Stimulated activated CD4-positive, alpha-beta T cell treated with anti-CD3 and anti-CD28 coated beads, Interleukin-1b, Interleukin-23, amount 100 ng/mL, for 1 hour (primary cell): ENCODE results near the gene DNASE1.
"Not testable (repeated sequence)": the region's sequence is repeated elsewhere in the genome, so short reads cannot be mapped to it uniquely, and the experiment has no call there.

Experiments
- DNase-seq, 2 donors: peaks; one replicate each; pipeline ENCODE4 v3.0.0-alpha.2; 2020; ENCODE audit warnings: low read depth in 2 of 2

DNASE1 gene

DNA sequence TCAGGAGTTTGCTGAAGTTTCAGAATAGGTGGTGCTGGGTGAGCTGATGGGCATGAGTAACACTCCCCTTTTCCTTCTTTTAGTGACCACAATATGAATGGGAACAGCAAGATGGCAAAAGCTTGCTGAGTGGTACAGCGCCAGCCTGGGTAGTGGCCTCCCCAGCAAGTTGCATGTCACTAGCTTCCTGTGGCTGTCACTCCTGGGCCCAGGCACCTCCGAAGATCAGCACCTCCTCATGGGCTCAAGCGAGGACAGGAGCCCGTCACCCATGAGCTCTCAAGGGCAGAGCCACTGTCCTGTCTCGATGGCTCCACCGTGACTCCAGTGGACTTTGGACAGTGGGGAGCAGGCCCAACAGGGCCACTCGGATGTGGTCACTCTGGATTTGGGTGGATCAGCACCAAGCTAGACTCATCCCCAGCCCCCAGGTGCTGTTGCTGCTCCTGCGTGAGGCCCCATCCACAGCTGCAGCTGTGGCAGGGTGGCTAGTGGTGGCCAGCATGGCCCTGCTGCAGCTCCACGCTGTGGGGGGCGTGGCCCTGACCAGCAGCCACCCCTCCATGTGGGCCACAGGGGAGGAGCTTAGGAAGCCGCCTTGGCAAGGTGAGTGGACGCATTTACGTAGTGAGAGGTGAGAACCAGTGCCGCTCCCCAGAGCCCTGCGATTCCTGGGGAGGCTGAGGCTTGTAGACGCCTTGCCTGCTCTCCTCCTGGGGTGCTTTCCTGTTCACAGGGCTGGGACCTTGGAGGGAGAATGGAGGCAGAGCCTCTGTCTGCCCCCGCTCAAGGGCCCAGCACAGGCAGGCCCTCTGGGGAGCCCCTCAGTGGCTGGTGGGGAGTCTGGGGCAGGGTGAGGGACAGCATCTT, 13.6 kb upstream of the DNASE1 start:
- DNase-seq: no peak

DNA sequence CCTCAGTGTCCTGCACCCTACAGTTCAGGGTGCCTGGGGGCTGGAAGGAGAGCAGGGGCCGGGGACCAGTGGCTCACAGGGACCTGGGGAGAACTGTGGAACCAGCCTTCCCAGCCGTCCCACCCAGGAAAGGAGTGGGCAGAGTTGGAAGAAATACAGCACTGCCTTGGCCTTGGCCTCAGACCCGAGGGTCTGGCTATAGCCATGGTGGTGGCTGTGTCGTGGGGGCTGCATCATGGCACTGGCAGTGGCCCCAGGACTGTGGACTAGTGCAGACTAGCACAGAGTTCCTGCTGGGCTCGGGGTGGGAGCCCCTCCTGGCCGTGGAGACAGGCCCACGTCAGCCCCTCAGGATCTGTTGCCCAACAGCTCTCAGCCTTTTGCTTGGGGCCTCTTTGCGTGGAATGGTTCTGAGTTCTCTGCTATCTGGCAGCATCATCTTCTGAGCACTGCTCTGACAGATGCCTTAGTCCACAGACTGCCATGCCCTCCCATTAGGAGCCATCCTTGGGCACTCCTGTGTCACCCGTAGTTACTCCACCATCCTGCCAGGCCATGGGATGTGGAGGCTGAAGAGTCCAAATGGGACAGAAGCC, 12.6 kb upstream of the DNASE1 start:
- DNase-seq: no peak

DNA sequence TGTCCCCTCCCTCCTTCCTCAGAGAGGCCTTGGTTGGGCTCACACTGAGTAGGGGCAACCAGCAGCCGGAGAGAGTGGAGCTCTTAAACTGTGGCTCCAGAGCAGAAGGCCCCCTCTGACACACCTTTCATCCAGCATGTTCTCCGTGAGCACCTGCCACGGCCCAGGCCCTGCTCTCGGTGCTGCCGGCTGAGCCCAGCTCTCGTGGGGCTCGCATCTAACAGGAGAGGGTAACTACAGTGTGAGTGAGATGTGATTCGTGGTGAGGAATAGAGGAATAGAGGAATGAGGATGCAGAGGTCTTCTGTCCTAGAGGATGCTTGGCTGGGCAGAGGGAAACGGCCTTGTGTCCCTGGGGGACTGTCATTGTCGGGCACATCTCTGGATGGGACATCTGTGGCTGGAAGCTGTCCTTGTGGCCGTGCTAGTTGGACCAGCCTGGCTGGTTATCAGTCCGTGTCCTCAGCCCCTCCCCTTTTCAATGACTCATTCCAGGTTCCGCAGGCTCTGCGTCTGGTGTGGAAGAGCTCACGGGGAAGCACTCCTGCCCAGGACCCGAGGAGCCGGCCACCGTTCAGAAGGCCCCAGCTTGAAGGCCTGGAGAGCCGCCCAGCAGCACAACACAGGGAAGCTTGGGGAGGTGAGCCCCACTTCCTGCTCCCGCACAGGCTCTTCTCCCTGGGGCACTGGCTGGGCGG, 11.9 kb upstream of the DNASE1 start:
- DNase-seq: no peak

DNA sequence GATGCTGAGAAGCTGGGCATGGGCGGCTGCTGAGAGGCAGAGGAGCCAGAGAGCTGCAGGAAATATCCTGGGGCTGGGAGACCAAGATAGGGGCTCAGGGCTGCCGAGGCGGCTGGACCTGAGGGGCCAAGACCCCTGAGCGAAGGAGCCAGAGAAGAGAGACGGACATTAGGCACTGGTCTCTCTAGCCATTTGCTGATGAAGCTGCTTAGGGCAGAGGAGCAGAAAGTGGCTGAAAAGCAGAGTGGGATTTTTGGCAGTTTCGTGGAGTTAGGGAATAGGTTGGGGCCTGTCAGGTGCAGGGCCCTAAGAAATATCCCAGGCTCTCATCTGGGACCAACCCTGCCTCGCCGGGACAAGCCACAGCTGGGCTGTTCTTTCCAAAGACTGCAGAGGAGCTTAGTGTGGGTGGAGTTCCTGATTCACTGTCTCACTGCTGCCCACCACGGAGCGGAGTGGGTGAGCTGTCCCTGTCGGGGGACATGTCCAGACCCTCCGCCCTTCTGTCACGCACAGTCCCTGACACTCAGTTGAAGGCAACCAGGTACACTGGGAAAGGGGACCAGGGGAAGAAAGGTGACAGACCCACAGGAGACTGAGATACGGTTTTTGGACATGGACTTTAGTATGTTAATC, 11.3 kb upstream of the DNASE1 start:
- no peak for DNase-seq

DNA sequence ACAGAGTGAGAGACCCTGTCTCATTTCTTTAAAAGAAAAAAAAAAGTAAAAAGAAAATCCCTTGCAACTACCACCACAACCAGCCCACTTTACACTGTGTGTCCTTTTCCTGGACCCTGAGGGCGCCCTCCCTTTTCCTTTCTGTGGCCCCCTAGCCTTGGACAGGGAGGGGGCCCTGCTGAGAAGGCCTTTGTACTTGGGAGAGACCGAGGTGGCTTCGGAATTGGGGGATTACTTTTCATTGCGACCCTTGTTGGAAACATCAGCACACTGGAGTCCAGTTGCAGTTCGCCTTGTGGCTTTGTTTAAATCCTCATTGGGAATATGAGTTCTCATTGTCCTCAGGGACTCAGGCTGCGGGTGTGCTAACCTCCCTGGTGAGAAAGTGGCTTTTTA, 9.4 kb upstream of the DNASE1 start:
- no peak for DNase-seq

DNA sequence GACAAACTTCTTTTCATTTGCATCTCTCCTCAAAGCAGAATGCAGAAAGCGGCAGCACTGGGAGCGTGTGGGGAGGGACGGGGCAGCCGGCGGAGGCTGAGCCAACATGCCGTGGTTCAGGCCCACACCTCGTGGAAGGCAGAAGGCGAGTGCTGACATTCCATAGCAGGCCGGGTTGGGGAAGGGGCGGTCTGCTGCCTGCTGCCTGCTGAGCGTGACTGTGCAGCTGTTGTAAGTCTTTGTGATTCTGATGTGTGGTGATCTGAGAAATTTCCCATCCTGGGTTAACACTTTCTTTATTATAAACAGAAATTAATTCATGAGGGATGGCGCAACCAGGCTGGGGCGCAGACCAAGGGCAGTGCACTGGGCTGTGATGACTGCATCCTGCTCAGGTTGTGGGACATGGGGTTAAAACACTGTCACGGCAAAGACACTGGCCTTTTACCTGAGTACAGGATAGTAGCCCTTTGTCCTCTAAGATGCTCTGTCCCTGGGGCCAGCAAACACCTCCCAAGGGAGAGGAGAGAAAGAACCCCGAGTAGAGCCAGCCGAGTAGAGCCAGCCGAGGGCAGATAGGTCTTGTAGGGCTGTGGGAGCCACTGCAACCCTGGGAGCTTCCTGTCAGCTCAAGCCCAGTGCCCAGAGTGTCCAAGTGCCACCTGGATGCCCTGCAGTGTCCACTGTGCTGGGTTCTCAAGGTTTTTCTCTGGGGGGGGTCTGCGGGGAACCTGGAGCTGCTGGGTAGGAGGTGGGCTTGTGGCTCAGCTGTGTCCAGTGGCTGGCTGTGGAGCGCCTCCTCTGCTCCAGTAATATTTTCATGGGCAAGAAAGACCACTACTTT, 8.8 kb upstream of the DNASE1 start:
- DNase-seq: no peak

DNA sequence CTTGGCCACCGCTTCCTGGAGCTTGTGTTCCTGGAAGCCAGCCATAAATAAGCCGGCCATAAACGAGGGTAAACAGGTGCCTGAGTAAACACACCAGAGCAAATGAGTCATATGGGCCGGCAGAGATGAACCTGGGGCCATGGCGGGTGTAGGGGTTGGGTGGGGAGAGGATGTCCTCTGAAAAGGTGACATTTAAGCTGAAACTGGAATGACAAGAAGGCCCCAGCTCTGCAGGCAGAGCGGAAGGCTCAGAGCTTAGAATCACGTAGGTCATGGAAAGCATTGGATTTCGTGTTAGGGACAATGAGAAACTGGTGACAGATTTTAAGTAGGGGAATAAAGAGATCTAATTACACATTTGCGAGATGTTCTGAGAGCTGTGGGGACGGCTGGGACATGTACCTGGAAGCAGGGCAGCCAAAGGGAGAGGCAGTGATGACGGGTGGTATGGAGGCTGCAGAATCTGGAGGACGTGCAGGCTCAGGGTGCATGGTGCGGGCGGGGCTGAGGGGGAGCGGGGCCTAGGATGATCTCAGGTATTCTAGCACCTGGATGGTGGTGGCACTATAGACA, 8.1 kb upstream of the DNASE1 start:
- DNase-seq: no peak

DNA sequence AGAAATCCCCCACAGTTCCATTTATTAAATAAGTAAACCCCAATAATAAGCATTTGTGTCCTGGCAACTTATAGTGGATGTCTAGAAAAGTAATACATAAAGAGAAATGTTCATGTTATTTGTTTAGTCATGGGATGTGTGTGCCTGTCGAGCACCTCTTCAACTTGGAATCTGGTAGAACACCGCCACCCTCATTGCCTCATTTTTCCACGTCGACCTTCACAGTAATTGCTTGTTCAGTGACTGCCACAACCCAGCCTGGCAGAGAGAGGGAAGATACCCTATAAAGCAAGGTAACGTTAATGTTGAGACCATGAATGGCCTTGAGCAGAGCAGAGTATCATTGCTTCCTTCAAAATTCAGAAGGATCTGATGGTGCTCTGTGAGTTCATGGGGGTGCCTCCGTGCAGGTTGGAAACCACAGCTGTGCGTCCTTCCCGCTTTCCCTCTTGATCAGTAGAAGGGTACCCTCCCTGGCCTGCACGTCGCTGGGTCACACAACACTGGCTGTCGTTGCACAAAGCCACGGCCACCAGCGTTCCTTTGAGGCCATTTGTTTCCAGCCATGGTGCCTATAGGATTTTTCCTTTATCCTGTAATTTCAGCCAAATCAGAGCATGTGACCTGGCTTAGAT, 3.7 kb upstream of the DNASE1 start:
- DNase-seq: no peak

DNA sequence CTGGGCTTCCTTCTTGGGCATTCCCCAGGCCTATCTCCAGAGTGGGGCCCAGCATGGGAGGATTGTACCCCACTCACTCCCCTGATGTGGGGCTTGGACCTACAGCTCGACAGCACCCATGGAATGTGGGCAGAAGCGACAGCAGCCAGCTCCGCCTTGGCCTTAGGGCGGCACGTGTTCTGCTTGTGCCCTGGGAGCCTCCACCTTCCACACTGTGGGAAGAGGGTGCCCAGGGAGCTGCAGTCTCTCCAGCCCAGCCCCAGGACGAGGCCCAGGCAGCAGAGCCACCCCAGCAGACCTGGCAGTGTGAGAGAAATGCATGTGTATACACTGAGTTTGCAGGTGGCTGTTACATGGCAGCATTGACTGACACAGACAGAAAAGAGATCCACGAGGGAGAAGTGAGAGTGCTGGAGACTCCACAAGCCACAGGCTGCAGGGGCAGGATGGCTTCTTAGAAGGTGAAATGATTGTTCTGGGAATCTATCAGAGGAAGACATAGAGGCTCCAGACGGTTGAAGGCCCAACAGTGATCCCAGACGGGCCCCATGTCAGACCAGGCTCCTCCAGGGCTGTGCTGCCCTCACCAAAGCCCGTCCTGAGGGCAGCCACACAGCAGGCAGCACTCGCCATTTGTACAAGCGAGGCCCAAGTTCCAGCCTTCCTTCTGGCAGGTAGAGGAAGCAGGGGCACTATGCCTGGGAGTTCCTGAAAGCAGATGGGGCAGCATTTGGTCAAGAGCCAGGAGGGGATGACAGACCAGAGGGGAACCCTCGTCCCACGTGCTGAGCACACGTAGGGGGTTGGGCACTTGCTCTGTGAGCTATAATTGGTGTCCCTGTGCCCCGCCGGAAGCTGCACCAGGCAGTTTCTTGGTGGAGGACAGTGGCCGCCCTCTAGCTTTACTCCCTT, 2.8 kb upstream of the DNASE1 start:
- no peak for DNase-seq

DNA sequence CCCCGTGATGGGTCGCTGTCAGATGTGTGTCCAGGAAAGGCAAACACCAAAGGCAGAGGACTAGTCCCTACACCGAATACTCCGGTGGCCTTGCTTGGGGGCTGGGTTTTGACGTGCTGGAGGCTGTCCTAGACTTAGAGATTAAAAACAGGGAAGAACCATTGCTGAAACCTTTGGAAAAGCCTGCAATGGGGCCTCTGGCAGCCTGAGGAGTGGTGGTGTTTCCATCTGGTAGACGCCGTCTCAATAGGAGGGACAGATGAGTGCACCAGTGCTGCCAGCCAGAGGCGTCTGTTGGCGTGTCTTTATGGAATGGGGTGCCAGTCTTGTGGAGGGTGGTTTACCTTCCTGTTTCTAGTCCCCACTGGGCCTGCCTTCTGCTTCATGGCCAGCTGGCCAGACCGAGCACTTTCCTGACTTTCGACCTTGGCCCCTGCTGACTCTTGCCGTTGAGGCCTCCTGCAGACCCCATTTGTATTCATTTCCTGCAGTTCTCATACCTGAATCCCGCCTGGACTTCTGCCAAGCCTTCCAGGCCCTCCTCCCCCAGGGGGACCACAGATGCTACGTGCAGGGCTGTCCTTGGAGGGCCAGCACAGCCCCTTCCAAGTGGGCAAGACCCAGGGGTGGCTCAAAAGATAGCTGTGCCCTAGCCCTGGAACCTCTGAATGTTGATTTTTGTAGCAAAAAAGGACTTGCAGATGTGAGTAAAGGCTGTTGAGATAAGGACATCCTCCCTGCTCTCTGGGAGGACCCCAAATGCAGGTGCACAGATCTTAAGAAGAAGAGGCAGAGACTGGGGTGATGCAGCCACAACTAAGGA, 1.9 kb upstream of the DNASE1 start:
- DNase-seq: no peak

DNA sequence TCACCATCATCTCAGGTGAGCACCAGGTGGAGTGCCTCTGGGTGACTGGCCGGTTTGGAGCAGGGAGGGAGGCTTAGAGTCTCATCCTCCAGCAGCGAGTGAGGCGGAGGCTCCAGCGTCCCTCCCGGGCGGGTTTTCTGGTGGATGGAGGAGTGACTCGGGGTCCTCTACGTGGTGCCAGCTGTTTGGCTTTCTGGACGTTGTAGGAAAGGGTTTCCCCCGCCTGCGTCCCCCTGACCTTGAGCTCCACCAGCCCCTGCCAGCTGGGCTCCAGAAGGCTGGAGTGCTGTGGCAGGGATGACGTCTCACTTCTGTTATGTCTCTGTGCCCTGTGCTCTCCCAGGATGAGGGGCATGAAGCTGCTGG, 522 bp downstream of the DNASE1 start:
- DNase-seq: no peak

DNA sequence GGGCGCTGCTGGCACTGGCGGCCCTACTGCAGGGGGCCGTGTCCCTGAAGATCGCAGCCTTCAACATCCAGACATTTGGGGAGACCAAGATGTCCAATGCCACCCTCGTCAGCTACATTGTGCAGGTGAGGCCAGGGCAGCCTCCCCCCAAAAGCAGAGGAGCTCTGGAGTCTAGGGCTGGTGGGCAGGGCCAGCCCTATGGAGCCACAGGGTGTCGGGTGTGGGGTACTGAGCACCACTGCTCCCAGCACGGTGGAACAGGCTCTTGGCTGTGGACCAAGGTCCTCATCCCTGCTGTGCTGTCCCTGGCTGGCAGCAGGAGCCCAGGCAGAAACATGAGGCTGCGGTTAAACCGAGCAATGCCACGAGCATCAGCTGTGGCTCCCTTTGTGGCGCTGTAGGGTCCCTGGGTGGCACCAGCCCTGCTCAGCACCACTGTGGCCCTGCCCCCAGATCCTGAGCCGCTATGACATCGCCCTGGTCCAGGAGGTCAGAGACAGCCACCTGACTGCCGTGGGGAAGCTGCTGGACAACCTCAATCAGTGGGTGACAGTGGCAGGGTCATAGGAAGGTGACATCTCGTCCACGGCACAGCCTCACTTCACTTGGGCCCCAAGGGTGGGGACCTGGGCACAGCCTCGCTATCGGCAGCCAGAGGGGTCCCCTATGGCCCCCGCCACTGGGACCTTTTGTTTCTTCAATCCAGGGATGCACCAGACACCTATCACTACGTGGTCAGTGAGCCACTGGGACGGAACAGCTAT, 1.1 kb downstream of the DNASE1 start:
- no peak for DNase-seq

DNA sequence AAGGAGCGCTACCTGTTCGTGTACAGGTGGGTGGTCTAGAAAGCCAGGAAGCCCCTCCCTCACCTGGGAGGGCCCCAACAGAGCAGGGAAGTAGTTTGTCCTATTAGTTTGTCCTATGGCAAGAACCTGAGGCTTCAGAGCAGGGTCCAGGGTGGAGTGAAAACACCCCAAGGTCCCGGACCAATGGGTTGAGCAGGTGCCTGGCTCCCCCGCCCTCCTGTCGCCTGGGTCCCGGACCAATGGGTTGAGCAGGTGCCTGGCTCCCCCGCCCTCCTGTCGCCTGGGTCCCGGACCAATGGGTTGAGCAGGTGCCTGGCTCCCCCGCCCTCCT, 1.6 kb downstream of the DNASE1 start:
- not testable (repeated sequence) for DNase-seq

DNA sequence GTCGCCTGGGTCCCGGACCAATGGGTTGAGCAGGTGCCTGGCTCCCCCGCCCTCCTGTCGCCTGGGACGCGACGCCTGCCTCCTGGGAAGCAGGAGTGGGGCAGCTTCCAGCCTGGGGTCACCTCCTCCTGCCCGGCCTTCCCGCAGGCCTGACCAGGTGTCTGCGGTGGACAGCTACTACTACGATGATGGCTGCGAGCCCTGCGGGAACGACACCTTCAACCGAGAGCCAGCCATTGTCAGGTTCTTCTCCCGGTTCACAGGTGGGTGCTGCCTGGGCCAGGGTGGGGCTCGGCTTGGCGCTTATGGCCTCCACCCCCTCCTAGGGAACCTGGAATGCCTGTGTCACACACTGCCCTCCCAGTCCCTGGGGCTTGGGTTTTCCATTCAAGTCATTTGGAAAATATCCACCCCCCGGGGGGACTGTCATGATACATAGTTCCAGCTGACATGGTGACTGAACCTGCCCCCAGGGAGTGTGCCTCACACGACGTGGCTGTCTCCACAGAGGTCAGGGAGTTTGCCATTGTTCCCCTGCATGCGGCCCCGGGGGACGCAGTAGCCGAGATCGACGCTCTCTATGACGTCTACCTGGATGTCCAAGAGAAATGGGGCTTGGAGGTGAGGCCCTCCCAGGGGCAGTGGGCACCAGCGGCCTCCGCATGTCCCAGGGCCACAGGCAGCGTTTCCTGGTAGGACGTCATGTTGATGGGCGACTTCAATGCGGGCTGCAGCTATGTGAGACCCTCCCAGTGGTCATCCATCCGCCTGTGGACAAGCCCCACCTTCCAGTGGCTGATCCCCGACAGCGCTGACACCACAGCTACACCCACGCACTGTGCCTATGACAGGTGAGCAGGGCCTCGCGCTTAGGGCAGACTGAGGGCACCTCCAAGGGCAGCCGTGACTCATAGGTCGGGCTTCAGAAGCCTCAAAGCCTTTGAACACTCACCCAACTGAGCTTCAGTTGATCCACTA, 2.3 kb downstream of the DNASE1 start:
- no peak for DNase-seq

DNA sequence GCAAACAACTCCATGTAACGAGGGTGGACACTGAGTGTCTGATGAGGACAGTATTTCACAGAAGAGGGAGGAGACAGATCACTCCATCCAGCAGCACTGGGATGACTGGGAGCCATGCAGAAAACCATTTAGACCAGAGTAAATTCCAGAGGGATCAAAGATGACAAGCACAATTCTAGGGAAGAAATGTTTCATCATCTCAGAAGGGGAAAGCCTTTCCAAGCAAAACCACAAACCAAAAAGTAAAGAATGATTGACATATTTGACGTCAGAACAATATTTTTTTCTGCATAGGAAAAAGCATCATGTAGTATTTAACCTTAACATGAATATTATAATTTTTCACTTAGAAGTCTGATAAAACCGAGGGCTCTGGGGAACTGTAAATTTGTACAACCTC, 4.8 kb downstream of the DNASE1 start:
- DNase-seq: no peak

DNA sequence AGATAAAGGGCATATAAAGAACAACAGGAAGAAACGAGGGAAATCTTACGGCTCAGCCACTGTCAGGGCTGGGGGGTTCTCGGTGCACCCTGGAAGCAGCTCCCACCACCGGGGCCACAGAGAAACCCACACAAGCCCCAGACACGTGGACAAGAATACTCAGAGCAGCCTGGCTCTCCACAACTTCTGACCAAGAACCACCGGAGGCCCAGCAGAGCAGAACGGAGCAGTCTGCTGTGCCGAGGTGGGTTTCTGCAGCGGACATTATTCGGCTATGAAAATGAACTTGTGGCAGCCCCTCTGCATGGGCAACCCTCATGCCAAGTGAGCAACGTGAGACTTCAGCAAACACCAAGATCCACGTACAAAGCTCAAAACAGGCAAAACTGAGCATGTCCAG, 6.8 kb downstream of the DNASE1 start:
- DNase-seq: no peak

DNA sequence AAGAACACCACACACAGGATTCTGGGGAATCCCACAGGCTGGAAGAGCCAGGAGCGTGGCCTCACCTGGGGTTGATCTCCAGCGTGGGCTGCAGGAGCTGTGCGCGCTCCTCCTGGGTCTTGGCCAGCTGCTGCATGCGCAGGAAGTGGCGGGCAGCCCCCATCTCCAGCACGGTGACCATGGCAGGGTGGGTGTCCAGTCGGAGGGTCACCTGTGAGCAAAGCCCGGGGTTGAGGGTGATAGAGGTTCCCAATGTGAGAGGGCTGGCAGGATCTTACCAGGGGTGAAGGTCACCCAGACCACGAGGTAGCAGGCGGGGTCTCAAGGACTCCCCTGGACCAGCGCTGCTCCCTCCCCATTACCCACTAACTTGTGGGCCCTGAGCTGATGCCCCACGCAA, 7.4 kb downstream of the DNASE1 start:
- DNase-seq: no peak
